MM.1S (cell line): Measurements from ENCODE around the gene SUSD4.

Source experiments
- CTCF ChIP-seq: fragments of 300-600 bp; sonication (generic); IDR thresholded peaks from 2 replicates; pipeline ENCODE4 v1.5.1; 2016; ENCODE audit warnings: antibody characterized with exemption, low read length, mixed read lengths
- EZH2 ChIP-seq: fragments of 300-600 bp; sonication (generic); optimal IDR thresholded peaks from 2 replicates; pipeline ENCODE3; 2017; ENCODE audit warnings: low read depth, mild to moderate bottlenecking, antibody characterized with exemption, low read length, mixed read lengths
- EZH2phosphoT487 ChIP-seq: fragments of 300-600 bp; sonication (generic); IDR thresholded peaks from 2 replicates; pipeline ENCODE4 v1.6.1; 2018; ENCODE audit warnings: antibody characterized with exemption, low read length

DNA sequence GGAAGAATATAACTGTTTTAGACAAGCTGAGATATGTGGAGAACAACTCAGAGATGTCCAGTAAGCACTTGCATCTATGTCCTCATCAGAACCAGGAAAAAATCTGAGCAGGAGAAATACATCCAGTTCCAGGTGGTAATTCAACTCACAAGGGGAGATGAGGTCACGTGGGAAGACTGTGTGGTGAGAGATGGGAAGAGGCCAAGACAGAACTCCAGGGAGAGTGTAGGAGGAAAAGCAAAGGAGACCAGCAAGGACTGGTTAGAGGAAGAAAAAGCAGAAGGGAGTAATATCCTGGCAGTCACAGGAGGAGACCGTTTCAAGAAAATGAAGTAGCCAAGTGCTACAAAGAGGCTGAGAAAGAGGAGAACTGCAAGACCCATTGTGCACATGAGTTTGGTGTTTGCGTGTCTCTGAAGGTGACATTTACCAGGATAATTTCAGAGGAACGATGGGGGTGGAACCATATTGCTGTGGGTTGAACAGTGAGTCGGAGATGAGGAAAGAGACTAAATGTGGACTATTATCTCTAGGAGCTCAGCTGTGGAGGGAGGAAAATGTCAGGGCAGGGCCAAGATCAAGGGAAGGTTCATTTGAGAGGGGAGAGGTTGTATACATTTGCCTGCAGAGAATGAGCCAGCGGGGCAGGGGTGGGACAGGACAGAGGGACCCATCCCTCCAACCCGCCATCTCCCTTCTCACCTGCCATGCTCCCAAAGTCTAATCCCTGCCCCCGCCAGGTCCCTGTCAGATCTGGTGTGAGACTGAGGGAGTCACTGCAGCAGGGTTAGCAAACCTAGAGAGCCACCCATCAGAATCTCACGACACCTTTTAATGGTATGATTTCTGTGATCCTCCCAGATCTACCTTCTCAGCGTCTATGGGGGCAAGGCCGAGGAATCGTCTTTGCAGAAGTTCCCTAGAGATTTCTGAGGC lies 24.9 kb downstream of the SUSD4 start:
- TF ChIP-seq EZH2 (no peak), CTCF (no peak), EZH2phosphoT487 (no peak)
